Left colon (tissue), 2 donors: Measurements from ENCODE around the gene NPC1. TPM values are rescaled to one million over a fixed set of nuclear protein-coding genes. Genes with fewer than 3 reads are reported as not detected.
"Not testable (repeated sequence)": the region's sequence is repeated elsewhere in the genome, so short reads cannot be mapped to it uniquely, and the experiment has no call there.

Source experiments
- ATAC-seq: fragments of 200-7000 bp; cut with Tn5 transposase; one replicate; pipeline ENCODE4 v1.9.1; 2020; ENCODE audit warnings: mild to moderate bottlenecking, moderate library complexity
- DNase-seq, 2 donors: peaks; one replicate each; pipeline ENCODE4 v3.0.0-alpha.2; 2020
- intact Hi-C, 2 donors: fragments of 100-400 bp; cut with DNase I in 1 of 2; cut with micrococcal nuclease in 1 of 2; formaldehyde crosslinking; loops; one replicate each; pipeline versions ENCODE4 v1.11.2 to v1.14.0; 2022; cut with DNase I, micrococcal nuclease
- total RNA-seq, 2 donors: library from RNA; stranded (reverse); fragmentation: NEBNext Ultra II Directional; extraction: Animal tissue kit (Norgen Biotek cat#: 25700); gene quantifications; one replicate each; pipeline ENCODE4 v1.2.1, GENCODE V29; 2021
- donor health status: DM: no; HTN: no; CAD: no.
- donor health status: DM: yes; HTN: yes; CAD: no.

Gene NPC1
- total RNA-seq, 2 donors from 2014 or later = 36.5 to 43.2 TPM

GRCh38 chr18:23560186-23560585 is 26.1 kb downstream of the NPC1 start:
- ATAC-seq = no peak
- intact Hi-C loops = no loop called here

DNA sequence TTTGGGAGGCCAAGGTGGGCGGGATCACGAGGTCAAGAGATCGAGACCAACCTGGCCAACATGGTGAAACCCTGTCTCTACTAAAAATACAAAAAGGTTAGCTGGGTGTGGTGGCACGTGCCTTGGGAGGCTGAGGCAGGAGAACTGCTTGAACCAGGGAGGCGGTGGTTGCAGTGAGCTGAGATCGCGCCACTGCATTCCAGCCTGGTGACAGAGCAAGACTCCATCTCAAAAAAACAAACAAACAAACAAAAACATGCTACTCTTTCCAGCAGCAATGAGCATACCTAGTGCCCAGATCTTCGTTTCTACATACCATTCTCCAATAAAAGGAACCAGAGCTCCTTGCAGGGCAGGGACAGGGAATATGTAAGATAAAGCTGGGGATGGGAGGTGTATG is 28.8 kb downstream of the NPC1 start:
- ATAC-seq, DNase-seq, intact Hi-C loops: not testable (repeated sequence)

More at GRCh38 chr18:23560186-23560585, 26.1 kb downstream of the NPC1 start:
- no peak for DNase-seq

GRCh38 chr18:23556145-23556780 is 30.0 kb downstream of the NPC1 start:
- ATAC-seq (no peak), DNase-seq (no peak)
- intact Hi-C loops = no loop called here

- DNase-seq (no peak), ATAC-seq (no peak)
- intact Hi-C loops = no loop called here
These were observed 32.4 kb downstream of the NPC1 start for GRCh38 chr18:23553887-23554286.

GRCh38 chr18:23552505-23552904 is 33.8 kb downstream of the NPC1 start:
- no peak for DNase-seq
- ATAC-seq = no peak
- intact Hi-C loops = no loop called here

DNA sequence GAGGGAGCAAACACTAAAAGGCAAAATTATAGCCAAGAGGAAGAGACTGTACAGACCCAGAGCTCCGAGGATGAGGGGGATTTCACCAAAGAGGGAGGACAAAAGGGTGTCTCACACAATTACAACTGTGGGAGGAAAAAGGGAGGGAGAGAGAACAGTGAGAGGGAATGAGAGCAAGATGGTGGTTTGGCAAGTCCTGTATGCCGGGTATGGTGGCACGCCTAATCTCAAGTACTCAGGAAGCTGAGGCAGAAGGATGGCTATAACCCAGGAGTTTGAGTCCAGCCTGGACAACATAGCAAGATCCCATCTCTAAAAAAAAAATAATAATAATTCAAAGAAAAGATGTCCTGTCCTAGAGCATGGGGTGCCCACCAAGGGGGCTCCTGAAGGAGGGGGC is 34.3 kb downstream of the NPC1 start:
- DNase-seq (no peak), ATAC-seq (no peak)
- intact Hi-C loops = no loop called here

GRCh38 chr18:23550898-23551297 is 35.4 kb downstream of the NPC1 start:
- ATAC-seq = no peak
- intact Hi-C loops = no loop called here
- DNase-seq = no peak

GRCh38 chr18:23548719-23549118 is 37.6 kb downstream of the NPC1 start:
- intact Hi-C loops = no loop called here

GRCh38 chr18:23548275-23548674 is 38.0 kb downstream of the NPC1 start:
- intact Hi-C loops = no loop called here
- ATAC-seq (no peak), DNase-seq (no peak)

More at GRCh38 chr18:23548719-23549118, 37.6 kb downstream of the NPC1 start:
- ATAC-seq (no peak), DNase-seq (no peak)

DNA sequence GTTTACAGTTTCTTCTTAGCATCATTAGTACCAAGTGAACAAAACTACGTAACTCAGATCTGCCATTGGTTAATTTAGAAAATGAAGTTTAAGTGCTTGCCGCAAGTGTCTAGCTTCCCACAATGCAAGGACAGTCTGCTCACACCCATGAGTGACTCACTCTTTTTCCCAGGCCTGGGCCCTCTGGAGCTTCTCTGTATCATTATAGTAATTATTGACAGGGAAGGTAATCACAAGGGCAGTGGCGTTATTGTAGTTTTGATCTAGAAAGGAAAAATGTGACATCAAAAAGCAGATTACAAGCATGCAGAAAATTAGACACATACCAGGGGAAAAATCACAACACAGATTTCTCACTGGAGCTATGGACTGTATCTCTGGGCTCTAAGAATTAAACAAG is 38.5 kb downstream of the NPC1 start:
- intact Hi-C loops = no loop called here
- ATAC-seq = peak; percentile 94
- DNase-seq = no peak

DNA sequence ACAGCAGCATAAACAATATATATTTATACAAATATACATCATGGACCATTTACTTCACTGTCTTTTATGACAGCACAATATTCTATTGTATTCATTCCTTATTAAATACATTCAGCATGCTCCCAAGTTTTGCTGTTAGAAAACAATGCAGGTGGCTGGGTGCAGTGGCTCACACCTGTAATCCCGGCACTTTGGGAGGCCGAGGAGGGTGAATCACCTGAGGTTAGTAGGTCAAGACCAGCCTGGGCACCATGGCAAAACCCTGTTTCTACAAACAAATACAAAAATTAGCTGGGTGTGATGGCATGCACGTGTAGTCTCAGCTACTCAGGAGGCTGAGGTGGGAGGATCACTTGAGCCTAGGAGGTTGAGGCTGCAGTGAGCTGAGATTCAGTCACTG is 39.0 kb downstream of the NPC1 start:
- intact Hi-C loops = no loop called here

GRCh38 chr18:23545247-23545789 is 41.0 kb downstream of the NPC1 start:
- ATAC-seq (peak; percentile 65), DNase-seq (no peak)
- intact Hi-C loops = no loop called here

More for the DNA sequence above, 39.0 kb downstream of the NPC1 start:
- DNase-seq (no peak), ATAC-seq (no peak)

- intact Hi-C loops = no loop called here
- ATAC-seq (no peak), DNase-seq (no peak)
These were observed 43.8 kb downstream of the NPC1 start for GRCh38 chr18:23542461-23542860.

DNA sequence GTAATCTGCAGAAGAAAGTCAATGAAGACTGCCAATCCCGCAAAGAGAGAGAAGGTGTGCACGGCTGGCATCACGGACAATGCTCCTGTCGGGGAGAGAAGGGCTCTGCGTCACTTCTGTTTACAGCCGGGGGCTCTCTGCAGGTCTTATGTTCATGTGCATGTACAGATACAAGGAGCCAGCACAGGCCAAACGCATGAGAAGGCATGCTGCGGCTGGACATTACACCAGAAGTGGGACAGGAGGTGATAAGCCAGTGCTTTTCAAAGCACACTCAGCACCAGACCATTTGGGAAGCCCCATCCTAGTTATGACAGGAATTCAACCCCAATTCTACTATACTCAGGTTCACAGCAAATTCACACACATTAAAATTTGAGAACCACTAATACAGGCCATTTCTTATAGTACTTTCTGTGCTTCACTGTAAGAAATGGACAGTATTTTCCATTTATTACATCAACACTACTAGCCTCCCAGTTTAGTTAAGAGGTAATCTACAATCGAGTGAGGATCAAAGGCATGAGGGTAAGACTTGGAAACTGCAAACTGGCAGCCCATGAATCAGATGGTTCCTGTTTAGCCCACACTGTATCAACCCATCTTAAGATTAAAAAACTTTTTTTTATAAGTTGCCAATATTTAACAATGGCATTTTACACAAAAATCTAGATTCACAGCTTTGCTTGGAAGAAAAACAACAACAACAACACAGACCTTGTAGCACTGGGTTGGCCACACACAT is 44.8 kb downstream of the NPC1 start:
- ATAC-seq (no peak), DNase-seq (no peak)
- intact Hi-C loops = no loop called here

DNA sequence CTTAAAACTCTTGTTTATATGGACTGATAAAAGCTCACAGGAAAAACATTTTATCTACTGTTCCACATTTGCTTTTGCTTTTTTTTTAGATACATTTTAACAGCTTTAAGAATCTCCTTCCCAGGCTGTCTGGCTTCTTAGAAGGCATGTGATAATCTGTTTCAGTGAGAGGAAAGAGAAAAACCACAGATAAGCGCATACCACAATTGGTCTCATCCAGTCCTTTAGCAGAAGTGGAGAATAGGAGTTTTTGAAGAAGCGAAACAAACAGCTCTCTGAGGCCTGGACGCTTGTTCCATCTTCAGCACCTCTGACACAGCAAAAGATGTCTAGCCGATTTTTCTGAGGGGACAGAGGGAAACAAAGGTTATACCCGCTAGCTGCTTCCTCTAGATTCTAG is 45.4 kb downstream of the NPC1 start:
- intact Hi-C loops = no loop called here
- DNase-seq (no peak), ATAC-seq (no peak)

DNA sequence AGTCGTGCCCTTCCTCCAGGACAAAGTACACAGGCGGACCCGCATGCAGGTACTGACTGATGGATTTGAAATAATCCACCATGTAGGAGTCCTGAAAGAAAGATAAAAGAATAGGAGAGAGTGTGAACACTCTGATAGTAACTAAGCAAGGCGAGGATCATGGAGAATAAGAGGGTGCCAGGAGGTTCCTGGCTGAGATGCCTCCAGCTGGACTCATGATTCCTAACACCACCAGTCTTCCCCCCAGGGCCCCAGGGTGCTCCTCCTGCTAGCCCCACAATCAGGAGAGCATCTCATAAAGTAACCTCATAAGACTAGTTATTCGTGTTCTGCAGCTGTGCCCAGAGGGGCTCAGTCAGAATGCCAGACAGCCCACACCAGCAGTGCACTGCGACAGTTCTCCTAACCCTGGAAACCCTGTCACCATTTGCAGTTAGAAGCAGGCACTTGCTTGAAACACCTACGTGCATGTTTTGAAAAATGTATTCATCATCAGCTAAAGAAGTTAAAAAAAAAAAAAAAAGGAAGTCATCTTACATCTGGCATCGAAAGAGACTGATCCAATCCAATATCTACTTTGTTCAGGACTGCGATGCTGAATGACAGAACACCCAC is 46.3 kb downstream of the NPC1 start:
- ATAC-seq = no peak

DNA sequence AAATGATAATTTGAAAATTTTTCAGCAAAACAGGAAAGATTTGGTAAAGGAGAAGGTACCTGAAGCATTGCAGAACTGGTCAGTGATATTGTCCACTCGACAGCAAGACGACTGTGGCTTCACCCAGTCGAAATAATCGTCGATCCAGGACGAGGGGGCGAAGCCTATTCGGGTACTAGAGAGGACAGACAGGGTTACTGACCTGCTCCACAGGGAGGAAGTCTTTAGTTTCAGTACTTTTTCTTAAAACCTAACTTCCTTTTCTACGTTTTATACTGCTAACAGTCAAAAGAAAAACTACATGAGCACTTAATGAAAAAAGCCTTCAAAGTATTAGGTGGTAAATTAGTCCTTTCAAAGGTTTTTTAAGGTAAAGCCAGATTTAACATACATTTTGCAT is 47.0 kb downstream of the NPC1 start:
- DNase-seq (no peak), ATAC-seq (no peak)
- intact Hi-C loops = no loop called here

More for the DNA sequence above, 46.3 kb downstream of the NPC1 start:
- intact Hi-C loops = no loop called here
- DNase-seq = no peak

- no peak for ATAC-seq
- DNase-seq = no peak
- intact Hi-C loops = no loop called here
These were observed 47.4 kb downstream of the NPC1 start for GRCh38 chr18:23538870-23539269.

DNA sequence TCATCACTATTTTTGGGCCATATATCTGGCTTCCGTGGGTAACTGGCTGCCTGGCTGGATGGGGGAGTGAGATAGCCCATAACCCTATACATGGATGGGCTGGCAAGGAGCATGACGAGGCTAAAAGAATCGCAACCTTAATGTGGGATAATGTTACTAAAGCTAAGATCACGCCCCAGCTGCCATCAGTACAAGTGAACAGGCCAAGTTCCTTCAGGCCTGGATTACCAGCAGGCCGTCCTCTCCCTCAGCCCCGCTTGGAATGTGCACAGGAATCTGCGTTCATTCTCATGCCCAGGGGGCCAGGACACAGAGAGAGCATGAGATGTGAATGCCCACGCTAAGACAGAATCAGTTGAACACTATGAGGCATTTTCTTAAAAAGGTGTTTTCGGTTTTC is 48.3 kb downstream of the NPC1 start:
- intact Hi-C loops = no loop called here
- no peak for ATAC-seq
- DNase-seq = no peak

DNA sequence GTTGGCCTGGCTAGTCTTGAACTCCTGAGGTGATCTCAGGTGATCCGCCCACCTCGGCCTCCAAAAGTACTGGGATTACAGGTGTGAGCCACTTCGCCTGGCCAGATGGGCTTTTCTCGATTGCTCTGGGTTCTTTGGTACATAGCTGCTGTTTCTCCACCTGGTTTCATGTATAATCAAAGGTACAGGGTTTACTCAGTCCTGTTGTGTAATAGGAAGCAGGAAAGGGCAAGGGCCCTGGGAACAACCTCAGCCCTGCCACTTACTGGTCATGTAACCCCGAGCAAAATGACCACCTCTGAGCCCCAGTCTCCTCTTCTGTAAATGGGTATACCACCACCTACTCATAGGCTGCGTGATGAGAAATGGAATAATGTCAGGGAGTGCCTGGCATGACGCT is 49.0 kb downstream of the NPC1 start:
- no peak for DNase-seq
- ATAC-seq = no peak
- intact Hi-C loops = no loop called here
